ENCODE measurements around the gene APOD. TPM values are rescaled to one million over a fixed set of nuclear protein-coding genes. Genes with fewer than 3 reads are reported as not detected.
"Not testable (repeated sequence)": the region's sequence is repeated elsewhere in the genome, so short reads cannot be mapped to it uniquely, and the experiment has no call there.

APOD gene
- total RNA-seq, 4 donors from 2014 or later, result 177 to 341 (median 313) TPM

GRCh38 chr3:195595785-195596531, 12.2 kb upstream of the APOD start:
- Histone ChIP-seq H3K27me3 (no peaks in the 10 kb centered on the region), H3K4me1 (peaks cover 11% of the 10 kb centered on the region), H3K27ac (no peak overlapping the region), H3K9me3 (no peaks in the 10 kb centered on the region), H3K36me3 (no peaks in the 10 kb centered on the region), H3K4me3 (no peak overlapping the region)
- no peak for DNase-seq (ENCODE audit: low spot score in 2 of 2)
- no peak for TF ChIP-seq EP300 (IDR thresholded peaks at IDR 0.05)
- TF ChIP-seq CTCF (IDR thresholded peaks at IDR 0.05), result no peak
- TF ChIP-seq POLR2A (IDR thresholded peaks at IDR 0.05), result no peak
- no peak for TF ChIP-seq POLR2AphosphoS5 (IDR thresholded peaks at IDR 0.05)
- WGBS, result 58% methylated on average over 8 of the region's 8 CpGs

GRCh38 chr3:195591852-195592251, 8.1 kb upstream of the APOD start:
- DNase-seq (ENCODE audit: low spot score in 2 of 2), result no peak
- Histone ChIP-seq H3K4me3 (no peak overlapping the region), H3K9me3 (no peaks in the 10 kb centered on the region), H3K27ac (peak overlapping the region; percentile 62), H3K36me3 (no peaks in the 10 kb centered on the region), H3K27me3 (no peaks in the 10 kb centered on the region), H3K4me1 (peaks cover 15% of the 10 kb centered on the region)
- TF ChIP-seq EP300 (IDR thresholded peaks at IDR 0.05), result no peak
- TF ChIP-seq POLR2AphosphoS5 (IDR thresholded peaks at IDR 0.05), result peak in 1 of 3 donors; percentile 48
- no peak for TF ChIP-seq POLR2A (IDR thresholded peaks at IDR 0.05)
- TF ChIP-seq CTCF (IDR thresholded peaks at IDR 0.05), result no peak
- 61% methylated on average over 2 of the region's 2 CpGs for WGBS

- WGBS, result 65% methylated on average over 6 of the region's 6 CpGs
- Histone ChIP-seq H3K27ac (peak overlapping the region; percentile 62), H3K4me1 (peaks cover 14% of the 10 kb centered on the region), H3K9me3 (no peaks in the 10 kb centered on the region), H3K27me3 (no peaks in the 10 kb centered on the region), H3K36me3 (no peaks in the 10 kb centered on the region), H3K4me3 (no peak overlapping the region)
- no peak for DNase-seq (ENCODE audit: low spot score in 2 of 2)
- TF ChIP-seq POLR2AphosphoS5 (IDR thresholded peaks at IDR 0.05), result no peak
- no peak for TF ChIP-seq CTCF (IDR thresholded peaks at IDR 0.05)
- no peak for TF ChIP-seq EP300 (IDR thresholded peaks at IDR 0.05)
These were observed 7.5 kb upstream of the APOD start for GRCh38 chr3:195591220-195591619.

- DNase-seq (ENCODE audit: low spot score in 2 of 2); H3K36me3 ChIP-seq; H3K4me3 ChIP-seq; H3K27me3 ChIP-seq; H3K9me3 ChIP-seq; H3K27ac ChIP-seq: not testable (repeated sequence)
- 84% methylated on average over 2 of the region's 2 CpGs for WGBS
- peaks cover 13% of the 10 kb centered on the region for H3K4me1 ChIP-seq
These were observed 6.6 kb upstream of the APOD start for GRCh38 chr3:195590381-195590780.

- not testable (repeated sequence) for H3K27me3 ChIP-seq; H3K4me3 ChIP-seq; H3K36me3 ChIP-seq; DNase-seq (ENCODE audit: low spot score in 2 of 2); H3K27ac ChIP-seq; H3K9me3 ChIP-seq
- peaks cover 17% of the 10 kb centered on the region for H3K4me1 ChIP-seq
- WGBS, result 40% methylated on average over 6 of the region's 6 CpGs
These were observed 6.1 kb upstream of the APOD start for GRCh38 chr3:195589796-195590195.

DNA sequence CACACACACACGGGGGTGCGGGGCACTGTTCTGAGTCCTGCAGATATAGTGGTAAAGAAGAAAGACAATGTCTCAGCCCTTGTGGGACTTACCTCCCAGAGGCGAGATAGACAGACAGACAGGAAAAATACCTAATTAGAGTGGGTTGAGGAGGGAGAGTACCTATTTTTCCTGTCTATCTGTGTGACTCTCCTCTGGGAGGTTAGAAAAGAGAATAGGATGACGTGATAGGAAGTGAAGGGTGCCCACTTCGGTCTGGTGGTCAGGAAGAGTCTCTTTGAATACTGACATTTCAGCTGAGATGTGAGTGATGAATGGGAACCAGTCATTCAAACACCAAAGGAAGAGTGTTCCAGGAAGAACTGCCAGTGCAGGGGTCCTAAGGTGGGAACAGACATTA, 4.1 kb upstream of the APOD start:
- H3K9me3 ChIP-seq, result no peaks in the 10 kb centered on the region
- H3K27ac ChIP-seq, result no peak overlapping the region
- H3K4me3 ChIP-seq, result no peak overlapping the region
- peaks cover 23% of the 10 kb centered on the region for H3K4me1 ChIP-seq
- WGBS, result 81% methylated on average over 5 of the region's 5 CpGs
- no peak for DNase-seq (ENCODE audit: low spot score in 2 of 2)
- no peaks in the 10 kb centered on the region for H3K27me3 ChIP-seq
- no peaks in the 10 kb centered on the region for H3K36me3 ChIP-seq
- TF ChIP-seq POLR2AphosphoS5 (IDR thresholded peaks at IDR 0.05), result no peak
- no peak for TF ChIP-seq POLR2A (IDR thresholded peaks at IDR 0.05)
- TF ChIP-seq EP300 (IDR thresholded peaks at IDR 0.05), result no peak
- no peak for TF ChIP-seq CTCF (IDR thresholded peaks at IDR 0.05)

Data from suprapubic skin (tissue), 4 donors.